K562 (cell line): Measurements from ENCODE around the gene TTC9B. TPM values are rescaled to one million over a fixed set of nuclear protein-coding genes. Genes with fewer than 3 reads are reported as not detected.

ENCODE experiments used
- CTCF ChIP-seq, 3 experiments: IDR thresholded peaks in 2 of 3; conservative IDR thresholded peaks in 1 of 3; 2 replicates each; pipeline ENCODE4 v1.5.1; 2011 to 2012; ENCODE audit warnings: low read length in 3 of 3, mild to moderate bottlenecking in 3 of 3, control low read depth in 2 of 3, improper control_type of control experiment in 1 of 3, inconsistent platforms in 1 of 3, low read depth in 1 of 3, mixed read lengths in 1 of 3, moderate library complexity in 1 of 3; ENCODE audit not compliant: insufficient read depth in 2 of 3
- JUNB ChIP-seq: fragments of 450-650 bp; formaldehyde crosslinking; conservative IDR thresholded peaks from 2 replicates; pipeline ENCODE4 v1.4.0; 2020; ENCODE audit warnings: mild to moderate bottlenecking
- KDM1A ChIP-seq, 2 experiments: fragments of 450-650 bp; IDR thresholded peaks; 2 replicates each; pipeline ENCODE4 v1.6.1; 2016; ENCODE audit warnings: mild to moderate bottlenecking in 2 of 2
- LARP7 ChIP-seq: fragments of 450-650 bp; IDR thresholded peaks from 2 replicates; pipeline ENCODE4 v1.6.1; 2016
- PHTF2 ChIP-seq: fragments of 250-450 bp; sonication (Bioruptor Pico); IDR thresholded peaks from 2 replicates; pipeline ENCODE4 v1.5.0; 2021; ENCODE audit warnings: mild to moderate bottlenecking
- POLR2B ChIP-seq: fragments of 450-650 bp; IDR thresholded peaks from 2 replicates; pipeline ENCODE4 v1.6.1; 2018; ENCODE audit warnings: low read depth; ENCODE audit not compliant: partially characterized antibody
- SNIP1 ChIP-seq: fragments of 450-650 bp; IDR thresholded peaks from 2 replicates; pipeline ENCODE4 v1.7.1; 2017; ENCODE audit warnings: low read depth, mild to moderate bottlenecking
- TFAP4 ChIP-seq: sonication (generic); formaldehyde crosslinking; IDR thresholded peaks from 2 replicates; pipeline ENCODE4 v1.8.0; 2022; ENCODE audit warnings: missing genetic modification reagents, mild to moderate bottlenecking, moderate library complexity, borderline replicate concordance
- VEZF1 ChIP-seq: fragments of 200-800 bp; sonication (Bioruptor generic); IDR thresholded peaks from 2 replicates; pipeline ENCODE4 v1.6.1; 2017; ENCODE audit warnings: missing genetic modification characterization, missing compliant biosample characterization
- YY1 ChIP-seq, 3 experiments: IDR thresholded peaks; 2 replicates each; pipeline ENCODE4 v1.6.1; 2011; ENCODE audit warnings: low read length in 2 of 3, mild to moderate bottlenecking in 2 of 3, moderate library complexity in 2 of 3, borderline replicate concordance in 1 of 3, control low read depth in 1 of 3, low read depth in 1 of 3; ENCODE audit not compliant: insufficient read depth in 3 of 3, insufficient replicate concordance in 2 of 3, control insufficient read depth in 1 of 3, insufficient read length in 1 of 3; ENCODE audit errors: extremely low read depth in 1 of 3
- ZNF398 ChIP-seq: fragments of 250-450 bp; sonication (Bioruptor Pico); IDR thresholded peaks from 2 replicates; pipeline ENCODE4 v1.8.0; 2021; ENCODE audit warnings: moderate library complexity, mild to moderate bottlenecking, inconsistent platforms
- polyA plus RNA-seq, 8 experiments: library from polyadenylated mRNA; depleted of rRNA in 4 of 8; stranded (reverse) in 5 of 8; unstranded in 3 of 8; fragments of >200 nt; fragmentation: Nextera tagmentation in 2 of 8; fragmentation: Illumina TruSeq in 1 of 8; extraction: Ambion mirVana in 2 of 8; extraction: Trizol in 1 of 8; gene quantifications; 2 replicates each; pipeline versions ENCODE4 v1.2.1 to v1.2.3, GENCODE V29; 2011 to 2014; ENCODE audit warnings: inconsistent platforms in 1 of 8, missing spikeins in 1 of 8
- total RNA-seq, 7 experiments: library from RNA; depleted of rRNA in 6 of 7; stranded (reverse); fragments of >200 nt in 6 of 7; fragmentation: Illumina TruSeq in 2 of 7; extraction: Trizol in 2 of 7; gene quantifications; 2 replicates each; pipeline versions ENCODE4 v1.2.1 to v1.2.3, GENCODE V29; 2011 to 2021; ENCODE audit warnings: low replicate concordance in 1 of 7

TTC9B gene
- total and polyA plus RNA-seq, 9 of the 15 experiments (the other 6 are each of a cell fraction or from before 2014, with no cell fraction given) = 0.06 to 0.14 TPM; not detected in 7

- TF ChIP-seq LARP7 (no peak), CTCF (IDR thresholded peaks at IDR 0.05 in 2 of 3, conservative IDR thresholded peaks at IDR 0.05 in 1 of 3; ENCODE audit: insufficient read depth in 2 of 3, low read depth in 1 of 3, low read length in 3 of 3) (peak in 2 of 3 experiments; percentile 48 to 56; a peak in 3 of 6 replicates), ZNF398 (CRISPR knock-in tag) (no peak), TFAP4 (CRISPR knock-in tag) (0 out of 2 replicates have a peak, but pooled peaks have one; percentile 15), SNIP1 (no peak), YY1 (IDR thresholded peaks at IDR 0.05; ENCODE audit: borderline replicate concordance in 1 of 3, control insufficient read depth in 1 of 3, extremely low read depth in 1 of 3, insufficient read depth in 3 of 3, insufficient read length in 1 of 3, insufficient replicate concordance in 2 of 3, low read depth in 1 of 3, low read length in 2 of 3) (peak in 1 of 3 experiments; percentile 8), PHTF2 (CRISPR knock-in tag) (no peak), JUNB (CRISPR knock-in tag) (no peak), KDM1A (IDR thresholded peaks at IDR 0.05) (no peak), POLR2B (no peak), VEZF1 (CRISPR knock-in tag) (0 out of 2 replicates have a peak, but pooled peaks have one; percentile 8)
These were observed 26.1 kb downstream of the TTC9B start (continued) for GRCh38 chr19:40191836-40192646.
